ENCODE results near the gene BICRA. TPM values are rescaled to one million over a fixed set of nuclear protein-coding genes. Genes with fewer than 3 reads are reported as not detected.
A peak's percentile ranks its signal among the peaks of the same experiment; 100 is the strongest.

Gene BICRA
- total RNA-seq, 4 donors from 2014 or later: 8.4 to 35.2 (median 28.7) TPM

- peaks cover 3 to 24% of the 10 kb centered on the region in 2 donors for H3K36me3 ChIP-seq
- H3K27ac ChIP-seq: no peak overlapping the region
- TF ChIP-seq, protein P1, sequence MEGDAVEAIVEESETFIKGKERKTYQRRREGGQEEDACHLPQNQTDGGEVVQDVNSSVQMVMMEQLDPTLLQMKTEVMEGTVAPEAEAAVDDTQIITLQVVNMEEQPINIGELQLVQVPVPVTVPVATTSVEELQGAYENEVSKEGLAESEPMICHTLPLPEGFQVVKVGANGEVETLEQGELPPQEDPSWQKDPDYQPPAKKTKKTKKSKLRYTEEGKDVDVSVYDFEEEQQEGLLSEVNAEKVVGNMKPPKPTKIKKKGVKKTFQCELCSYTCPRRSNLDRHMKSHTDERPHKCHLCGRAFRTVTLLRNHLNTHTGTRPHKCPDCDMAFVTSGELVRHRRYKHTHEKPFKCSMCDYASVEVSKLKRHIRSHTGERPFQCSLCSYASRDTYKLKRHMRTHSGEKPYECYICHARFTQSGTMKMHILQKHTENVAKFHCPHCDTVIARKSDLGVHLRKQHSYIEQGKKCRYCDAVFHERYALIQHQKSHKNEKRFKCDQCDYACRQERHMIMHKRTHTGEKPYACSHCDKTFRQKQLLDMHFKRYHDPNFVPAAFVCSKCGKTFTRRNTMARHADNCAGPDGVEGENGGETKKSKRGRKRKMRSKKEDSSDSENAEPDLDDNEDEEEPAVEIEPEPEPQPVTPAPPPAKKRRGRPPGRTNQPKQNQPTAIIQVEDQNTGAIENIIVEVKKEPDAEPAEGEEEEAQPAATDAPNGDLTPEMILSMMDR (IDR thresholded peaks at IDR 0.05 in 4 of 5, conservative IDR thresholded peaks at IDR 0.05 in 1 of 5): no peak
- TF ChIP-seq POLR2A (IDR thresholded peaks at IDR 0.05): no peak
- peaks cover 12 to 18% of the 10 kb centered on the region in 2 donors for H3K4me1 ChIP-seq
- in situ Hi-C loops (cut with MboI; ENCODE audit: low sequenced_read_pairs in 4 of 4): loop anchor here in 3 of 4 donors (10.0 kb wide), 3 partner anchors 89 to 179 kb away; partner anchors contain the start of genes BICRA (in 1 of the 3) and NAPA (in 1 of the 3)
- H3K9me3 ChIP-seq: no peaks in the 10 kb centered on the region
- intact Hi-C loops (cut with DNase I; ENCODE audit: low total_unique reads): loop anchor here (10.0 kb wide), 1 partner anchor 419 kb away; the partner anchor contains the start of gene INAFM1
- no peak for DNase-seq
- no peaks in the 10 kb centered on the region for H3K27me3 ChIP-seq
- no peak for ATAC-seq
- H3K4me3 ChIP-seq: no peak overlapping the region
Observed at GRCh38 chr19:47693903-47694302, 85.0 kb downstream of the BICRA start.

GRCh38 chr19:47694466-47695273 is 85.7 kb downstream of the BICRA start:
- Histone ChIP-seq H3K4me1 (peaks cover 12 to 15% of the 10 kb centered on the region in 2 donors), H3K36me3 (peaks cover 3 to 31% of the 10 kb centered on the region in 2 donors), H3K9me3 (no peaks in the 10 kb centered on the region), H3K4me3 (no peak overlapping the region), H3K27me3 (no peaks in the 10 kb centered on the region), H3K27ac (peak overlapping the region in 2 of 4 donors; percentile 47 to 50)
- ATAC-seq (no peak), DNase-seq (no peak)
- in situ Hi-C loops (cut with MboI; ENCODE audit: low sequenced_read_pairs in 4 of 4): loop anchor here in 3 of 4 donors (5.0 to 10.0 kb wide), 4 partner anchors 90 to 180 kb away; partner anchors contain the start of genes BICRA (in 1 of the 3) and NAPA (in 1 of the 3)
- no peak for TF ChIP-seq POLR2A (IDR thresholded peaks at IDR 0.05)
- TF ChIP-seq, protein P1 (IDR thresholded peaks at IDR 0.05 in 4 of 5, conservative IDR thresholded peaks at IDR 0.05 in 1 of 5): no peak
- intact Hi-C loops (cut with DNase I; ENCODE audit: low total_unique reads): loop anchor here (5.0 to 10.0 kb wide), 3 partner anchors 197 to 420 kb away; partner anchors contain the start of genes DHX34 and INAFM1

DNA sequence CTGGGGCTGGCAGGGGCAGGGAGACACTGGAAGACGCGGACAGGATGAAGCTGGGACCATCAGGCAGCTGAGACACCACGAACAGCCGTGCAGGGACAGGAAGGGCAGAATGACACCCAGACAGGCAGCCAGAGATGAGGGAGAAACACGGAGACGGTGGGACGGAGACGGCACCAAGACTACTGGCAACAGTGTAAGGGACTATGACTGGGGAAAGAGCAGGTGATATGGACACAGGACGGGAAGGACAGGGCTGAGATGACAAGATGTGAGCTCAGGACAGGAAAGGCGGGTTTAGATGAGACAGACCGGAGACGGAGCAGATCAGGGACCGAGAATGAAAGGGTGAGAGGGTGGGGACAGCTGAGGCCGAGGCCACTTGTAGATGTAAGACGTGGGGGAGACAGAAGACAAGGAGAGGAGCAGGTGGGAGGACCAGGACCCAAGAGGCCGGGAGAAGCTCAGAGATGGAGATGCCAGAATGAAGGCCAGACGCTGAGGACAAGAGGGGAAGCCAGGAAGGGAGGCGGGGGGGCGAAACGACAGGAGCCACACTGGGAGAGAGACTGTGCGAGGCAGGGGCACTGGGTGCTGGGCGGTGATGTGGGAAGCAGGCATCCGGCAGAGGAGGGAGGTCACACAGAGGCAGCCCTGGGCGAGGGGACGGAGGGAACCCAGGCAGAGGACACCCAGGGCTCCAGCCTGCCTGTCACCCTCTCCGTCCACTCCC is 86.8 kb downstream of the BICRA start:
- no peaks in the 10 kb centered on the region for H3K9me3 ChIP-seq
- in situ Hi-C loops (cut with MboI; ENCODE audit: low sequenced_read_pairs in 4 of 4) (loop anchor here in 3 of 4 donors (5.0 to 10.0 kb wide), 4 partner anchors 91 to 181 kb away; partner anchors contain the start of genes BICRA (in 1 of the 3) and NAPA (in 1 of the 3)), intact Hi-C loops (cut with DNase I; ENCODE audit: low total_unique reads) (loop anchor here (5.0 to 10.0 kb wide), 3 partner anchors 198 to 421 kb away; partner anchors contain the start of genes DHX34 and INAFM1)
- TF ChIP-seq, protein P1 (IDR thresholded peaks at IDR 0.05 in 4 of 5, conservative IDR thresholded peaks at IDR 0.05 in 1 of 5): no peak
- no peak for TF ChIP-seq POLR2A (IDR thresholded peaks at IDR 0.05)
- no peaks in the 10 kb centered on the region for H3K27me3 ChIP-seq
- peaks cover 12 to 15% of the 10 kb centered on the region in 2 donors for H3K4me1 ChIP-seq
- ATAC-seq (no peak), DNase-seq (no peak)
- H3K4me3 ChIP-seq: no peak overlapping the region
- peaks cover 3 to 41% of the 10 kb centered on the region in 2 donors for H3K36me3 ChIP-seq
- H3K27ac ChIP-seq: peak overlapping the region in 3 of 4 donors; percentile 44 to 51 (median 47)

DNA sequence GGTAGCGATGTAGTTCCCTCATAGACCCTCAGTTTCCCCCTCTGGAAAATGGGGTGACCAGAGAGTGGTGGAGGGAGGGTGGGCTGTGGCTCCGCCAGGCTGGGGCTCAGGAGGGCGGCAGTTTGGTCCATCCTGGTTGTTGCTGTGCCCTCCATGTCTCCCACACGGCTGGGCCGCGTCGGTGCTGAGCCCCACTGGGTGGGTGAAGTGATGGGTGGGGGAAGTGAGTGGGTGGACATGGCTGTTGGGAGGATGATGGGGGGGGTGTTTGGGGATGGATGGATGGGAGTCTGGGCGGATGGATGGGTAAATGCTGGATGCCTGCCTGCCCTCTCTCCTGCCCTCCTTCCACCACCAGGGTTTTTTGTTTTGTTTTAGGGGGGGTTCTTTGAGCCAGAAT is 87.7 kb downstream of the BICRA start:
- no peak for ATAC-seq
- TF ChIP-seq, protein P1 (IDR thresholded peaks at IDR 0.05 in 4 of 5, conservative IDR thresholded peaks at IDR 0.05 in 1 of 5): no peak
- TF ChIP-seq POLR2A (IDR thresholded peaks at IDR 0.05): no peak
- Histone ChIP-seq H3K9me3 (no peaks in the 10 kb centered on the region), H3K4me1 (peaks cover 10 to 12% of the 10 kb centered on the region in 2 donors), H3K4me3 (no peak overlapping the region), H3K27ac (peak overlapping the region in 3 of 4 donors; percentile 44 to 78 (median 51)), H3K36me3 (peaks cover 0 to 44% of the 10 kb centered on the region in 2 donors), H3K27me3 (no peaks in the 10 kb centered on the region)
- in situ Hi-C loops (cut with MboI; ENCODE audit: low sequenced_read_pairs in 4 of 4): loop anchor here in 3 of 4 donors (5.0 to 10.0 kb wide), 4 partner anchors 92 to 182 kb away; partner anchors contain the start of genes BICRA (in 1 of the 3) and NAPA (in 1 of the 3)
- DNase-seq: no peak
- intact Hi-C loops (cut with DNase I; ENCODE audit: low total_unique reads): loop anchor here (5.0 to 10.0 kb wide), 3 partner anchors 199 to 422 kb away; partner anchors contain the start of genes DHX34 and INAFM1

Data from gastrocnemius medialis (tissue), 4 donors.